GM18517 (cell line): ENCODE measurements around the gene ARHGEF2.

ENCODE experiments used
- ATAC-seq: cut with Tn5 transposase; IDR thresholded peaks from one replicate; pipeline ENCODE4 v1.9.1; 2021; ENCODE audit warnings: mild to moderate bottlenecking, moderate library complexity; ENCODE audit not compliant: unreplicated experiment

Gene ARHGEF2

DNA sequence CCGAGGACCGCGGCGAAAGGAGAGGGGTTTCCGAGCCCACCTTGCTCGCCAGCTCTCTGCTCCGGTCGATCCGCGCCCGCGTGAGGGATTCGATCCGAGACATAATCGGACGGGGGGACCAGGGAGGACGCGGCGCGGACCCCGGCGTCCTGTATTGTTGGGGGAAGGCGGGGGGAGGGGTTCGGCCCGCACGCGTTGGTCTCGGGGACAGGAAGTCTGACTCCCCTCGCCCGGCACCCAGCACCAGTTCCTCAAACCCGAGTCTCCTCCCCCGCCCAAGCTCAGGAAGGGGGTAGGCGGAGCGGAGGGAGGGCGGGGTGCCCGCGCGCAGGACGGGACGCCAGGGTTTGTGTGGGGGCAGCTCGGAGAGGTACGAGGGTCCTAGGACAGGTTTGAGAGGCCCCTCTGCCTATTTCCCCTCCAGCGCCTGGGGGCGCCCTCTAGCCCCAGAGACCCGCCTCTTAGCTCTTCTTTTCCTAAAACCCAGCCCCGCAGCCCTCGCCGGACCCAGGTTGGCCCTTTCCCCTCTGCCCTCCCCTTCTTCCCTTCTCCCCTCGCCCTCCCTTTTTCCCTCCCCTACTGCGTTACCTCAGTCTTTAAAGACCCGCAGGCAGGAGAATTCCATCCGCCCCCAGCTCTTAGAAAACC is at the start of gene ARHGEF2:
Gene ARHGEF2, minus strand, starts transcription at position 223 of the 648 bp plus-strand sequence. Its CDS starts 120 bp downstream, at position 103.
- ATAC-seq = no peak

DNA sequence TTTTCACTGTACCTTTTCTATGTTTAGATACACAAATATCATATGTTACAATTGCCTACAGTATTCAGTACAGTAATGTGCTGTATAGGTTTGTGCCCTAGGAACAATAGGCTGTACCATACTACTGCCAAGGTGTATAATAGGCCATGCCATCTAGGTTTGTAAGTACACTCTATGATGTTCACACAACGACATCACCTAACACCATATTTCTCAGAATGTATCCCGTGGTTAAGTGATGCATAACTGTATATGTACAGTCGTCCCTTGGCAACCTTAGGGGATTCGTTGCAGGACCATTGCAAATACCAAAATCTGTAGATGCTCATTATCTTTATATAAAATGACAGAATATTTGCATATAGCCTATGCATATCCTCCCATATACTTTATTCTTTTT is 48.2 kb upstream of the ARHGEF2 start:
- ATAC-seq = no peak

DNA sequence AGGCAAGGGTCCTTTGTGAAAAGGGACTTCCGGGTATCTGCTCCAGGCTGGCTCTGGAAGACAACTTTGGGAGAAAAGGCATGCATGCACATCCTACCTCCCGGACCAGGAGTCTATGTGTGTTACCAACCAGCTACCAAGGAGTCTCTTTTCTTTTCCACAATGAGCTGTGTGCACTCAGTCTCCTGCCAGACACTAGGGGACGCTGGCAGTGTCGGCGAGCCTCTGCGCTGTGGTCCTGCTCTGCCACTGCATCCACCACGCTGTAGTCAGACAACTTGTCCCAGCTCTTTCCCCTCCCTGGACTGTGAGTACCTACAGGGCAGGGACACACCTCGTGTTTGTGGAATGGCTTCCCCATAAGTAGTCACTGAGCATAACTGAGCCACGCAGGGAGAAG is 47.5 kb upstream of the ARHGEF2 start:
- no peak for ATAC-seq

DNA sequence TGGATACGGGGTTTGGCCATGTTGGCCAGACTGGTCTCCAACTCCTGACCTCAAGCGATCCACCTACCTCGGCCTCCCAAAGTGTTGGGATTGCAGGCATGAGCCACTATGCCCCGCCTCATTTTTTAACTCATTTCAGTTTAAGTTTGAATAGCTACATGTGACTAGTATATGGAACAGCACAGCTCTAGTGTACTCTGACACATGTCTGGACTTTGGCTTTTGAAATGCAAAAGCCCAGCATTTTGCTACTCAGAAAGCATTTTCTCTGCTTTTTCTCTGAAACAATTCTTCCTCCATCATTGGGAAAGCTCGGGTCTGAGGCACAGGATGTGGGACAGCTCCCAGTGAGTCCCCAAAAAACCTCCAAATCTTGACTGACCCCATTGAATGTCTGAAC is 46.5 kb upstream of the ARHGEF2 start:
- no peak for ATAC-seq

DNA sequence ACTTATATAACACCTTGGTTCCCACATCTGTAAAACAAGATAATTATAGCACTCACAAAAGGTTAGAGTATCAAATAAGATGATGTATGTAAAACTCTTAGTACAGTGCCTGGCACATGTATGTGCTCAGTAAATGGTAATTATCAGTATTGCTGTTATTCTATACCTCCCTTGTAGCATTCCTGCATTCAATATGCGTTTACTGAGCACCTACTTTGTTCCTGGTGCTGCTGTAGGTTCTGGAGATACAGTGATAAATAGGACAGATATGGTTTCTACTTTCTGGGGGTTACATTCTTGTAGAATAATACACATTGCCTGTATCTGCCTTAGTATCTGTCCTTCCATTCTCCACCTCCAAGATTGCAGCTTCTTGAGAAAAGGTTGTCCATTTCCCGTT is 43.6 kb upstream of the ARHGEF2 start:
- no peak for ATAC-seq

DNA sequence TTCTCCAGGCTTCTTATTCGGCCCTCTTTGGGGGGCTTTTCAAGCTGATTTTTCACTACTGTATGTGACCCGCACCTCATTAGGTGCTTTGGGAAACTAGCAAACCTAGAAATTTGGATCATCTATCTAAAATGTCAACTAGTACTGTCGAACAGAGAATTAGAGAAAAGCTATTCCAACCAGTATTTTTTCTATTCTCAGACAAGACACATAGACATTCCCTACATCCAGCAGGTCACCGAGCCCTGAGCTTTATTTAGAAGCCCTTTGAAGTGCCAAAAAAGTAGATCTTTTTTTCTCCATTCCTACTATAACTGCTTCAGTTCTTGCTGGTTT is 42.7 kb upstream of the ARHGEF2 start:
- ATAC-seq = peak; percentile 15

DNA sequence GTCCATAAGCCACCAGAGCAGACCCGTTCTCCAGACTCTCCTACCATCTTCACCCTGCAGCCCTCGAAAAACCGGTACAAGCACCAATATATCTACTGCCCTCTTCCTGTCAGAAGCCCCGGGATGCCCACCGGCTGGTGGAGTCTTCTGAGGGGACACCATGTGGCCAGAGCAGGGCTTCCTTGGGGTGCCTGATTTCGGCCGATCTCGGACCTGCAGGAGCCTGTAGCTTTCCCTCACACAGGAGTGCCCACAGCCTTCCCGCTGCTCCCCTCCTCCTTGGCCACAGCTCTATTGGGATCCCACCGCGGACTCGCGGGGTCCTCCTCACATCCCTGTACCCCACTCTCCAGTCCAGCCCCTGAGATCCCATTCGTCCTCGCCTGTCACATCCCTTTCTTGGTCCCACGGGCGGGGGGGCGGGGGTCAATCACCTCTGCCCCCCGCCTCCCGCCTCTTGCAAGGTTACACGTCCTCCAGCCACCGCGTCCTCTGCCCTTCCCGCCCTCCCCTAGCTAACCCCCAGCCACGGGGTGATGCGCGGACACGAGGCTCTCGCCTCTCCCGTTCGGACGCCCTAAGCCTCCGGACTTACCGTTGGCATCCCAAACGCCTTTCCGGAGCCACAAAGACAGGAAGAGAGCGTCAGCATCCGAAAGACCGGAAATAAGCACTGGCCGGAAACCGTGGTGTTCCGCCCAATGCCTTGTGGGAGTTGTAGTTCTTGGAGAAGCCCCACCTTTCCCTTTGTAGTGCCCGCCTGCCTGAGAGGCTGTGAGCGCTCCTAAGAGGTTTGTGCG is 42.1 kb upstream of the ARHGEF2 start, which contains the start of gene SSR2:
Gene SSR2, minus strand, starts transcription at position 659 of the 800 bp plus-strand sequence. CDS start 784 bp downstream, outside the sequence.
- peak; percentile 96 for ATAC-seq

DNA sequence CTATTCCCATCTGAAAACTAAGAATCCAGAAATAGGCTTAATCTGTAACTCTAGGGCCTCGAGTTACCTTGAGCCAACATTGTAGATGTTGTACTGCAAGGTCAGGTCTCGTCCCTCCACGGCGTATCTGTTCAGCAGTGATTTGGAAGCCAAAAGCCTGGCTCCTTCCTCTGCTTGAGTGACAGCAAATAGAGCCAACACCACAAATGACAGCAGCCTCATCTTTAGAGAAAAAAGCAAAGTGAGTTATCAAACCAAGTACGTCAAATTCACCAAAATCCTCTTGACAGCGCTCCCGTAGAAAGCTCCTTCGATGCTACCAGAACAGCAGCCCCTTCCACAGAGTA is 41.6 kb upstream of the ARHGEF2 start:
- no peak for ATAC-seq

DNA sequence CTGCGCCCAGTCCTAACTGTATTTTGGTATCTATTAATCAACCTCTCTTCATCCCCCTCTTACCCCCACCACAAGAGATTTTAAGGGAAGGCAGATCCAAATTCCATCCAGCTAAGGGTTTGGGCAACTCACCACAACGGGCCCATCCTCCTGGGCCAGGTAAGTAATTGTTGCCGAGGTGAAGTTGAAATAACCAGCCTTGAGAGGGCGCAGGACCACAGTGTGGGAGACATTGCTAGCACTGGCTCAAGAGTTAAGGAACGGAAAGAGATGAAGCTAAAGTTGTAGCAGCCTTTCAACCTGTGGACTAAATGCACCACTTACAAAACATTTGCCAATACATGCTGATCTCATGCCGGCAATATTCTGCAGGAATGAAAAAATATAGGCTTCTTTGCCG is 36.5 kb upstream of the ARHGEF2 start:
- no peak for ATAC-seq

DNA sequence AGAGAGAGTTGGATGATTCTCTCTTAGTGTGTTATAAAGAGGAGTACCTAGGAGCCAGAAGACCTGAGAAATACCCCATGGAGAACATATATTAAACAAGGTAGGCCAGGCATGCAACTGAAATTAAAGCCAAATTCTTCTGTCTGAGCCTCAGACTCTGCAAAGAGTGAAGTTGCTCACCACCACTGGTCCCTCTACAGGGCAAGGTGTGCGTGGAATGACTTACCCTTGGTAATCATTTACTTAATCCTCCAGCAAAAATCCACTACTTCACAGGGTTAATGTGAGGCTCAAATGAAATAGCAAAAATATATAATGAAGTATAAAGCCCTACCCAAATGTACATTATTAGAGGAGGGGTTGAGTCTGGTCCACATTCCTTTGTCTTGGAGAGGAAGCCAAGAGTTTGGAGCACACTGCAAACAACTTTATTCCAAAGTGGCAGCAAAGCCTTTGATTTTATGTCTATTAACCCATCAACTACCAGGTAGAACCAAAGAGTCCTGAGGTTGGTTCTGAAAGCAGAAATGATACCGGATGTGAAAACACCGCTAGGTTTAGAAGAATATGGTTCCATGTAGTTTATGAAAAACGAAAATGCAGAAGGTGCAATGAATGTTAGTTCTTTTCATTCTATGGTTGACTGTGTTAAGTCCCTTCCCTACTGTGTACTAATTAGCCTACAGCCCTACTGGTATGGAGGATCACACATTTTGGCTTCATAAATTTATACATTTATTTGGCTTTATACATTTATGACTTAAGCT is 33.9 kb upstream of the ARHGEF2 start:
- ATAC-seq = peak; percentile 86

DNA sequence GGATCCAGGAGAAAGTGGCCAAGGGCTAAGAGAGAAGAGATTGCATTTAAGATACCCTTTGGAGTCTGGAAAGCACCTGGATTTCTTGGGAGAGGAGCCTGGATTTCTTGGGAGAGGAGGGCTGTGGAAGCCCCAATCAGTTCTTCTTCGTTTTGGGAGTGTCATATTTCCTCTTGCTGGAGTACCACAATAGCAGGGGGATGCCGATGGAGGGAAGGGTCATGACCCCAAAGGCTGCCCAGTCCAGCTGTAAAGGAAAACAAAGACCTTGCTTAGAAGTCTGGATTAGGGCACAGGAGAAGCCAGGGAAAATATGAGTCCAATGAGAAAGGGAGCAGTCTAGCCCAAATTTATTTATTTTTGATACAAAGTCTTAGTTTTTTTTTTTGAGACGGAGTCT is 31.1 kb upstream of the ARHGEF2 start:
- no peak for ATAC-seq

DNA sequence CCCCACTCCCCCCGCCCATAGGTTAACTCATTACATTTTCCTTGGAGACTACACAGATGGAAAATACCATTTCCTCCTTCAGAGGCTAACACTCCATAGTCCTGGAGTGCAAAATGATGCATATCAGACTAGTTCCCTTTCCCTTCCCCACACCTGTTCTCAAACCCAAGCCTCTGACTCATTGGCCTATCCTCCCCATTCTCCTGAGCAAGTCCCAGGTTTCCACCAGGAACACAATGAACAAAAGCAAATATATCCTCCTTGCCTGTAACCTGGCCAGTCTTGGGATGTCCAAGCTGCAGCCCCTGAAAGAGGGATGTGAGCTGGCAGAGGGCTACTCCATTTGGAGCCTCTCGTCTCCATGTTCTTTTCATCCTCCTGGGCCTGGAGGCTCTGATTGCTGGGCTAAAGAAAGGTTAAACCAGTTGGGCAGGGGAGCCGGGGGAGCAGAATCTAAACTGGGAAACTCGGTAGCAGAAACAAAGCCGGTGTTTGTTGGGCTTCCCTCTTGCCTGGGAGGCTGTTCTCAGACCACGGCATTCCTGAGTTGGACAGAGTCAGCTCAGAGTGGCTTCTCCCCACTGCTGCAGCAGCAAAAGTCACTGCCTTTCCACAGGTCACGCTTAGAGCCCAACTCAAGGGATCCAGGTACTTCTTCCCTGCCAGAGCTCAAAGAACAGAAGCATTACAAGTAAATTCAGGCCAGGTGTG is 28.5 kb upstream of the ARHGEF2 start:
- no peak for ATAC-seq

DNA sequence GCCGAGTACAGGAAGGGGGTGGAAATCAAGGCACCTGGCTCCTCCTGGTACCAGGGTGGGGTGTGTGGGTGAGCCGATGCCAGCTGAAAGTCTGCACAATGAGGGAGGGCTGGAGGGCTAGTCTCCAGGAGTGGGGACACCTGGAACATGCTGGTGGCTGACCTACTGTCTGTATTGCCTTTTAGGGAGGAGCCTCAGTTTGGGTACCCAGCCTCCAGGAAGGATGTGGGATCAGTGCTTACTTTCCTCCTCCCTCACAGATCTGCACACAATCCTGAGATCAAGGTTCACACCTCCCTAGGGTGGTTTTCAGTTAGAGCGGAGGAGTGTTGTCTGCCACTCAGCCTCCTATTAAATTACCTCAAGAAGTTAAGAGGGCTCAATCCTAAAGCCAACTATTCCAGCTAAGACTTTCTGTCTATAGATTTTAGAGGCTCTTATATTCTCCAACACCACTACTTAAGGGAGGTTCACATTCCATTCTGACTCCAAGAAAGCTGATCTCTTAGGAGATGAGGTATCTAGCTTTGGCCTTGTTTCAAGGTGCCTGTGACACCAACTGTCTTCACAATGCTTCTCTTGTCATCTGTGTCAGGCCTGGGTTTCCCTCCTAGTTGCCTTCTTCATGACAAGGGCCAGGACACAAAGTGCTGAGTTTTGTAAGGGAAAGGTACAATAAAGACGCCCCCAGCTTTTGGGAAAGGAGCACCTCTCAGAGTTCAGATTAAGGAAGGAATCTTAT is 26.7 kb upstream of the ARHGEF2 start:
- no peak for ATAC-seq

DNA sequence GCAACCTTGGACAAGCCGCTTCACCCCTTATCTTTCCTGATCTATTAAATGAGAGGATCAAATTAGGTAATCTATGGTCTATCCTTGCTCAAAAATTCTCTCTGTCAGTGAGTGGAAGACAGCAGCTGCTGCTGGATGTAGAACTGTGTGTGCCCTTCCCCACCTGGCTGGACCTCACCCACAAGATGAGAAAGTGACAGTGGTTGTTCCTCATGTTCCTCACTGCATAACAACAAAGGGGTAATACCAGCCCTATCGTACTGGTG is 25.5 kb upstream of the ARHGEF2 start:
- ATAC-seq = no peak

DNA sequence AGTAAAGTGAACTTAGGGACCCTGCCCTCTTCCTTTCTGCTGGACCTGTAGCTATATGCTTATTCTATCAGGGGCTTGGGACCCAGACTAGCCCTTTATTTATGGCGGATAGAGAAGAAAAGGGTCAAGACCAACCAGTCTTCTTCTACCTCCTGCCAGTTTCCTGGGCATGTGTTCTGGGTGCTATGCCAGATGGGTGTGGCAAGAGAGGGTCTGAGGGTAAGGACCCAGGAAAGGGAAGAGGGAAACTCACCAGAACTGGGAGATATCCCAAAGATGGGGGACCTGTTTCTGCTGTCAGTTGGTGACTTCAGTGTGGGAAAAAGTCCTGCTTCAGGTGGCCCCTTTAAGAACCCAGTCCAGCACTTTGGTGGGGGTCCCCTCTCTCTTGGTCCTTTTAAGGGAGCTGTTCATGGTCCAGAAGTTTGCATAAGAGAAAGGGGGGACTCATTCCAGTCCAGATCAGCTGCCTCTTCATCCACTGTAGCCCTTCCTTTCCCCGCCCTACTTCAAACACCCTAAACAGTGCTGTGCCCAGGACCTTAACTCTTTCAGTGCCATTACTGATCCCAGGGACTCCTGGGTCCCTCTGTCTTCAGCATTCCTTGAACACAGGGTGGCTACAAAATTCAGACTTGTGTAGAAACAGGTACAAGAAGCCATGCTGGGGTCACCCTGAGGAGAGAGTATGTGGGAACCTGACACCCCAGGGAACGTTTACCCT is 24.0 kb upstream of the ARHGEF2 start:
- no peak for ATAC-seq

DNA sequence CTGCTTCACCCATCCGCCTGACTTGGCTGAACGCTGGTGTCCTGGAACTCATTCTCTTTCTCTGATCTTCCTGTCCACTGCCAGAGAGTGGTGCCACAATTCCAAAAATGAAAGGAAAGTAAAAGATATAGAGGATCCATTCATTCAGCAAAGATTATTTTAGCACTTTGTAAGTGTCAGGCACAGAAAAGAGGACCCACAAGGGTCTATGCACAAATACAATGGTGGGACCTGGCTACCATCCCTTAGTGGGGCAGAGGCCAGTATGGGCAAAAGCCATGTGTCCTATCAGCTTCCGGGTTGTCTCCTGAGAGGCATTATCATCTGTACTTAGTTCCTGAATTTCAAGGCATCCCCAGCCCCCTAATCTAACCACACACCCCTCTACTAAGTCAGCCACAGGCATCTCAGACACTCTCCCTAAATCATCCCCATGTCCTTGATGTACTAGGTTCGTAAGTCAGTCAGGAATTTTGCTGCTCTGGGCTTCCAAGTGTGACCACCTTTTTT is 23.4 kb upstream of the ARHGEF2 start:
- ATAC-seq = no peak

DNA sequence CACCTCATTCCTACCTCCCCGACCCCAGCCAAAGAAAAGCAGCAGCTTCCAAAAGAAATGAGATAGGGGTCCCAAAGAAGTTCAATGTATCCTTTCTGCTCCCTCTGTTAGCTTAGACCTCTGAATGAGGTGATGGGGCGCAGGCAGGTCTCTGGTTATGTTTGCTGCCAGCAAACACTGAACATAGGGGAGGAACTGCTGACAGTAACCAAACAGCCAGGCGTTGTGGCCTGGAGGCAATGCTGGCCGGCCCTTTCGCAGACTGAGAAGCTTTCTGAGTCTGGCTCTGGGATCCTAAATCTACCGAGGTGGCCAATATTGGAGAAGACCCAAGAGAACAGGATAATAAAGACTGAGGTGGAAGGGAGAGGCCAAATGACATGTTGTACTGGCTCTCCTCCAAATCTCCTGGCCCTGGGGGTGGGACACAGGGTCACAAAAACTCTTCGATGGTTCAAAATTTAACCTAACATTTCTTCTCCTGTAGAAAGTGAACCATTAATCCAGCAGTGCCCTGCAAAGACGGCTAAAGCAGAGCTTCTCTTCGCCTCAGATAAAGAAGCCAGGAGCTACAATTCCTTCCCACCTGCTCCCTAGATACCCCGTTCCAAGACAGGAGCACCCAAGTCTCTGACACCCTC is 22.8 kb upstream of the ARHGEF2 start:
- ATAC-seq = no peak

DNA sequence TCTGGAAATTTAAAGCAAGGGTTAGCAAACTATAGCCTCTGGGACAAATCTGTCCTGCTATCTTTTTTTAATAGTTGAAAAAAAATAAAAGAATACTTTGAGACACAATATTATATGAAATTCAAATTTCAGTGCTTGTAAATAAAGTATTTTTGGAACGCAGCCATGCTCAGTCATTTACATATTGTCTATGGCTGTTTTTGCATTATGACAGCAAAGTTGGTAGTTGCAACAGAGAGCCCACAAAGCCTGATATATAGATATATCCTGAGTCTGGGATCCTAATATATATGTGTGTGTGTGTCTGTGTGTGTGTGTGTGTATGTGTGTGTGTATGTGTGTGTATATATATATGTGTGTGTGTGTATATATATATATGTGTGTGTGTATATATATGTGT is 21.6 kb upstream of the ARHGEF2 start:
- no peak for ATAC-seq

DNA sequence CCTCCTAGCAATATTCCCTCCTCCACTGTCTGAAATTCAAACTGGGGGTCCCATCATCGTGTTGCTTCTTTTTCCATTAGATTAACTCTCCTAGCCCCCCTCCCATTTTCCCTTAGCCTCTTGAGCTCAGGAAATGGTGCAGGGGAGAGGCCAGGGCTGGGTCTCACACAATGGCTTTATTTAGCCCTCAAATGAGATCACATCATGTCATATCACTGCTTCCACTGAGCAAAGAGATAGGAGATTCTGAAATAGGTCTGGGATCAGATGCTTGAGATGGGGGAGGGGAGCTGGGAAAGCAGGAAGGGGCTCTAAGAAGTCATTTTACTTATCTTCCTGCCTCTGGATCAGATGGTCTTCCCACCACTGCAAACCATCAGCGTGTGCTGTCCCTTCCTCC is 17.8 kb upstream of the ARHGEF2 start:
- ATAC-seq = no peak

DNA sequence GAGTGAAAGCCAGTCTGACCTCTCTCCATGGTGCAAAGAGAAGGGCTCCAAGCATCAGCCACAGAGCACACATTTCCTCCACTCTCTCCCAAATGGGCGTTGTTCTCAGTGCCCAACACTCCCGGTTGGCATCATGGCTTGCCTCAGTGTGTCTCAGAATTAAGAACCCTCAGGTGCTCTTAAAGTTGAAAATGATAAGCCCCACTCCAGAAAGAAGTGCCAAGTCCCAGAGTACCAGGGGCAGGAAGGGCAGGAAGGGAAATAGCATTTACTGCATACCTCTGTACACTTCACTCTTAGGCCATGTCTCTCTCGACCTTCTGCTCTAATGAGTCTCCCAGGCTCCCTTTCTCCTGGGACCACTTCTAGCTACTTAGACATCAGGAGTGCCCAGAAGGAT is 15.2 kb upstream of the ARHGEF2 start:
- ATAC-seq = no peak
